AG09319 (cell line): ENCODE measurements around the gene MORF4L1.
"Not testable (repeated sequence)": the region's sequence is repeated elsewhere in the genome, so short reads cannot be mapped to it uniquely, and the experiment has no call there.

Experiments
- DNase-seq: peaks from one replicate; pipeline ENCODE4 v3.0.0-alpha.2; 2010; ENCODE audit warnings: low read depth; ENCODE audit errors: extremely low read depth
- TF ChIP-seq, protein P1 (sequence below): IDR thresholded peaks from 2 replicates; pipeline ENCODE4 v1.5.1; 2011; ENCODE audit warnings: low read depth, mild to moderate bottlenecking, inconsistent platforms, low read length, moderate library complexity

Gene MORF4L1

DNA sequence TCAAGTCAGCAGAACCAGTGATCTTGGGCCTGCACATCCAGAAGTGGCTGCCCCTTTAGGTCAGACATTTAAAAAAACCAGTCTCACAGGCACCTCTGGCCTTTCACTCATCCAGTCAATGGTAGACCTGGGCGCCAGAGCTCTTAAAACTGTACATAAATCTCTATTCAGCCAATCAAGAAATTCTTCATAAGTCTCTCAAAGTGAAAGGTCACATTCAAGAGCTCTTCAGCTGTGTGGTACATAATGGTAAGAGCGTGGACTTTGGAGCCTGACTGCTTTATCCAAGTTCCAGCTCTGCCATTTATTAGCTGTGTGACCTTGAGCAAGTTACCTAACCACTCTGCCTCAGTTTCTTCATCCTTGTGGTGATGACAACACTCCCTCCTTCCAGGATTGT, 22.3 kb upstream of the MORF4L1 start:
- TF ChIP-seq, protein P1, sequence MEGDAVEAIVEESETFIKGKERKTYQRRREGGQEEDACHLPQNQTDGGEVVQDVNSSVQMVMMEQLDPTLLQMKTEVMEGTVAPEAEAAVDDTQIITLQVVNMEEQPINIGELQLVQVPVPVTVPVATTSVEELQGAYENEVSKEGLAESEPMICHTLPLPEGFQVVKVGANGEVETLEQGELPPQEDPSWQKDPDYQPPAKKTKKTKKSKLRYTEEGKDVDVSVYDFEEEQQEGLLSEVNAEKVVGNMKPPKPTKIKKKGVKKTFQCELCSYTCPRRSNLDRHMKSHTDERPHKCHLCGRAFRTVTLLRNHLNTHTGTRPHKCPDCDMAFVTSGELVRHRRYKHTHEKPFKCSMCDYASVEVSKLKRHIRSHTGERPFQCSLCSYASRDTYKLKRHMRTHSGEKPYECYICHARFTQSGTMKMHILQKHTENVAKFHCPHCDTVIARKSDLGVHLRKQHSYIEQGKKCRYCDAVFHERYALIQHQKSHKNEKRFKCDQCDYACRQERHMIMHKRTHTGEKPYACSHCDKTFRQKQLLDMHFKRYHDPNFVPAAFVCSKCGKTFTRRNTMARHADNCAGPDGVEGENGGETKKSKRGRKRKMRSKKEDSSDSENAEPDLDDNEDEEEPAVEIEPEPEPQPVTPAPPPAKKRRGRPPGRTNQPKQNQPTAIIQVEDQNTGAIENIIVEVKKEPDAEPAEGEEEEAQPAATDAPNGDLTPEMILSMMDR = no peak
- DNase-seq = no peak

GRCh38 chr15:78850941-78851755, 21.5 kb upstream of the MORF4L1 start:
- DNase-seq = no peak
- TF ChIP-seq, protein P1 = no peak

DNA sequence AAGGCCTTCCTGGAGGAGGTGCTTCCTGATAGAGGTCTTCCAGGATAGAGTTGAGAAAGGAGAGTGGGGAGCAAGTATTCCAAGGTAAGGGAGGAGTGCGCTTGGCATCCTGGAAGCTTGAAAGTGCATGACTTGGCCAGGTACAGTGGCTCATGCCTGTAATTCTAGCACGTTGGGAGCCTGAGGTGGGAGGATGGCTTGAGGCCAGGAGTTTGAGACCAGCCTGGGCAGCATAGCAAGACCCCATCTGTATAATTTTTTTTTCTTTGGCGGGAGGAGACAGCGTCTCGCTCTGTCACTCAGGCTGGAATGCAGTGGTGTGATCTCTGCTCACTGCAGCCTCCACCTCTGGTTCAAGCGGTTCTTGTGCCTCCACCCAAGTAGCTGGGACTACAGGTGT, 19.2 kb upstream of the MORF4L1 start:
- DNase-seq = no peak
- TF ChIP-seq, protein P1 = no peak

GRCh38 chr15:78854833-78855372, 17.8 kb upstream of the MORF4L1 start:
- no peak for DNase-seq
- TF ChIP-seq, protein P1 = no peak

- peak; percentile 54 for DNase-seq
- TF ChIP-seq, protein P1 = no peak
Measured at GRCh38 chr15:78855746-78856145, 16.9 kb upstream of the MORF4L1 start.

DNA sequence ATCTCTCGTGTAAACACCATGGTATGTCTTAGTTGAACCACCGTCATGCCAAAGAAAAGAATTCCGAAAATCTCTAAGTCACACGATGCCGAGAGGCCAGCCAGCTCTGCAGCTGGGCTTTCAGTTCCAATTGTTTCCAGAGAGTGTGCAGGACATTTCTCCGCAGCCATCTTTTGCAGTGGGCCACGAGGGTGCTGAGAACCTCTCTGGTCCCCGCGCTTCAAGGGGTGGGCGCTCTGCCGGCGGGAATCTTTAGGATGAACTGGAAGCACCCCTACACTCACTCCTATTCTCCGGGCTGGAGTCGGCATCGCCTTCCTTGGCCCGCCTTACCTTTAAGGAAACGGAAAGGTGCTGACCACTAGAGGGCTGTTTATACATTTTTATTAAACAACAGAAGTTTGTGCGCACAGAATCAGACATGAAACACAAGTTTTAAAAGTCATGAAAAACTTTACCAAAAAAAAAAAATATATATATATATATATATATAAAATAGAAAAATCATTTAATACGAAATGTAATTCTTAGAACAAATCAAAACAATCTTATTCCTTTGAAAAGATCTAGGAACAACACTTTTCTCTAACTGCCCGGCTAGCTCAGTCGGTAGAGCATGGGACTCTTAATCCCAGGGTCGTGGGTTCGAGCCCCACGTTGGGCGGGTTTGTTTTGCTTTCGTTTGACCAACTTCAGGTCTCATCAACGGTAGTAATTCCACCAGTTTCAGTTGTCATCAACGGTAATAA, 12.5 kb upstream of the MORF4L1 start:
- TF ChIP-seq, protein P1 = peak; percentile 49
- DNase-seq = peak; percentile 60

- DNase-seq = not testable (repeated sequence)
Measured at GRCh38 chr15:78865585-78865984, 7.1 kb upstream of the MORF4L1 start.

DNA sequence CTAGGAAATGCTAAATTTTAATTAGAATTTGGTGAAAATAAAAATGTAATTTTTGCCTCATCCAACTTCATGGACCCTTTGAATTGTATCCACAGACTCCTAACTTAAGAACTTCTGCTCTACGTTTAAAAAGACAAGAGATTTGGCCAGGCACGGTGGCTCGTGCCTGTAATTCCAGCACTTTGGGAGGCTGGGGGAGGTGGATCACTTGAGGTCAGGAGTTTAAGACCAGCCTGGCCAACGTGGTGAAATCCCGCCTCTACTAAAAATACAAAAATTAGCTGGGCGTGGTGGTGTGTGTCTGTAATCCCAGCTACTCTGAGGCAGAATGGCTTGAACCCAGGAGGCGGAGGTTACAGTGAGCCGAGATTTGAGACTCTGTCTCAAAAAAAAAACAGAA, 6.7 kb upstream of the MORF4L1 start:
- DNase-seq = not testable (repeated sequence)
